ENCODE results near the gene INPP5D.

DNA sequence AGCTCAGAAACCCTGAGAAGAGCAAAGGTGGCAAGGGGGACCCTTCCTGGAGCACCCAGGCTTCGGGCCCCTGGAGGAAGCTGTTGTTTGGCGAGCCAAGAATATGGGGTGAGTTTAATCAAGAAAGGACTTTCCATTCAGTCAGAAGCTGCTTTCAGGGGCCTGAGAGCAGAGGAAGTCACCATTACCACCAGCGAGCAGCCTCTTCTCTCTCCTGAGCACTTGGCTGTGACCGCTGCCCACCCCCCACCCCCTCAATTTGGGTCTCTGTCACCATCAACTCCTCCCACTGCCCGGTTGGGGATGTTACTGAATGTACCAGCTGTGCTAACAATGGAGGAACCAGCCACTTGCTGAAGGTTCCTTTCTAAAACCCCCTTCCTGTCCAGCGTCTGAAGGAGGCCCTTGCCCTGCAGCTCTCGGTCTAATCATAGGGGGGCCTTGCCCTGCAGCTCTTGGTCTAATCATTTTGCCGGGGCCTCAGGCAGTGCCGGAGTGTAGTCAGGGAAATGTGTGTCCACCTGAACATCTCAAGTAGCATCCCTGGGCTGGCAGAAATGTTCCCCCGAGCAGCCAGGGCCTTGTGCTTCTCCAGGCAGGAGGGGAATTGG is 943 bp downstream of the INPP5D start:
- TF ChIP-seq POLR2A (IDR thresholded peaks at IDR 0.05) (no peak), POLR2AphosphoS5 (IDR thresholded peaks at IDR 0.05; ENCODE audit: insufficient read depth in 1 of 2, low read depth in 1 of 2) (no peak)
- TF ChIP-seq, protein P1, sequence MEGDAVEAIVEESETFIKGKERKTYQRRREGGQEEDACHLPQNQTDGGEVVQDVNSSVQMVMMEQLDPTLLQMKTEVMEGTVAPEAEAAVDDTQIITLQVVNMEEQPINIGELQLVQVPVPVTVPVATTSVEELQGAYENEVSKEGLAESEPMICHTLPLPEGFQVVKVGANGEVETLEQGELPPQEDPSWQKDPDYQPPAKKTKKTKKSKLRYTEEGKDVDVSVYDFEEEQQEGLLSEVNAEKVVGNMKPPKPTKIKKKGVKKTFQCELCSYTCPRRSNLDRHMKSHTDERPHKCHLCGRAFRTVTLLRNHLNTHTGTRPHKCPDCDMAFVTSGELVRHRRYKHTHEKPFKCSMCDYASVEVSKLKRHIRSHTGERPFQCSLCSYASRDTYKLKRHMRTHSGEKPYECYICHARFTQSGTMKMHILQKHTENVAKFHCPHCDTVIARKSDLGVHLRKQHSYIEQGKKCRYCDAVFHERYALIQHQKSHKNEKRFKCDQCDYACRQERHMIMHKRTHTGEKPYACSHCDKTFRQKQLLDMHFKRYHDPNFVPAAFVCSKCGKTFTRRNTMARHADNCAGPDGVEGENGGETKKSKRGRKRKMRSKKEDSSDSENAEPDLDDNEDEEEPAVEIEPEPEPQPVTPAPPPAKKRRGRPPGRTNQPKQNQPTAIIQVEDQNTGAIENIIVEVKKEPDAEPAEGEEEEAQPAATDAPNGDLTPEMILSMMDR (IDR thresholded peaks at IDR 0.05), result no peak
